Fibroblast of skin of scalp (primary cell): Measurements from ENCODE around the gene ATG2B.
"Not testable (repeated sequence)": the region's sequence is repeated elsewhere in the genome, so short reads cannot be mapped to it uniquely, and the experiment has no call there.

Experiments used
- DNase-seq: peaks from one replicate; pipeline ENCODE4 v3.0.0-alpha.2; 2013

The ATG2B gene

GRCh38 chr14:96370528-96370927 lies 7.4 kb upstream of the ATG2B start:
- DNase-seq: no peak

- no peak for DNase-seq
Measured at GRCh38 chr14:96368534-96368933, 5.4 kb upstream of the ATG2B start.

- DNase-seq: no peak
Measured at GRCh38 chr14:96364962-96365361, 1.8 kb upstream of the ATG2B start.

GRCh38 chr14:96363751-96364336 lies 703 bp upstream of the ATG2B start:
- peak; percentile 26 for DNase-seq

GRCh38 chr14:96362071-96362964 lies 823 bp downstream of the ATG2B start:
- no peak for DNase-seq

GRCh38 chr14:96359959-96360358 lies 3.2 kb downstream of the ATG2B start:
- DNase-seq: no peak

- DNase-seq: no peak
Measured at GRCh38 chr14:96357216-96357615, 5.9 kb downstream of the ATG2B start.

GRCh38 chr14:96354246-96354645 lies 8.9 kb downstream of the ATG2B start:
- DNase-seq: no peak

- DNase-seq: no peak
Measured at GRCh38 chr14:96352708-96353107, 10.4 kb downstream of the ATG2B start.

GRCh38 chr14:96351986-96352385 lies 11.2 kb downstream of the ATG2B start:
- no peak for DNase-seq

GRCh38 chr14:96349286-96350075 lies 13.7 kb downstream of the ATG2B start:
- no peak for DNase-seq

- not testable (repeated sequence) for DNase-seq
Measured at GRCh38 chr14:96347957-96348356, 15.2 kb downstream of the ATG2B start.

GRCh38 chr14:96345669-96346068 lies 17.5 kb downstream of the ATG2B start:
- no peak for DNase-seq

- no peak for DNase-seq
Measured at GRCh38 chr14:96341323-96341722, 21.8 kb downstream of the ATG2B start.

GRCh38 chr14:96338551-96338950 lies 24.6 kb downstream of the ATG2B start:
- peak; percentile 54 for DNase-seq

GRCh38 chr14:96324219-96324618 lies 38.9 kb downstream of the ATG2B start:
- no peak for DNase-seq

- no peak for DNase-seq
Measured at GRCh38 chr14:96320605-96321004, 42.5 kb downstream of the ATG2B start.

- no peak for DNase-seq
Measured at GRCh38 chr14:96318836-96319235, 44.3 kb downstream of the ATG2B start.

GRCh38 chr14:96316087-96316486 lies 47.1 kb downstream of the ATG2B start:
- no peak for DNase-seq

- no peak for DNase-seq
Measured at GRCh38 chr14:96310906-96311305, 52.2 kb downstream of the ATG2B start.

GRCh38 chr14:96309896-96310330 lies 53.2 kb downstream of the ATG2B start:
- peak; percentile 14 for DNase-seq

- no peak for DNase-seq
Measured at GRCh38 chr14:96309133-96309895, 53.8 kb downstream of the ATG2B start.
